Tibial nerve (tissue), 4 donors: Measurements from ENCODE around the gene ATP1B1. TPM values are rescaled to one million over a fixed set of nuclear protein-coding genes. Genes with fewer than 3 reads are reported as not detected.
A peak's percentile ranks its signal among the peaks of the same experiment; 100 is the strongest.

Experiments
- DNase-seq, 2 donors: peaks; one replicate each; pipeline ENCODE4 v3.0.0-alpha.2; 2019; ENCODE audit warnings: low spot score in 2 of 2
- H3K27ac ChIP-seq, 4 donors: fragments of 200-600 bp; sonication (generic) in 3 of 4; one replicate each; pipeline ENCODE4 v1.5.1; 2017 to 2019; ENCODE audit warnings: mild to moderate bottlenecking in 1 of 4
- H3K27me3 ChIP-seq, 2 donors: fragments of 200-600 bp; sonication (generic) in 1 of 2; one replicate each; pipeline versions ENCODE4 v1.5.1 to v1.6.0; 2017 to 2019
- H3K36me3 ChIP-seq, 3 donors: fragments of 200-600 bp; sonication (generic); one replicate each; pipeline ENCODE4 v1.5.1; 2018 to 2019
- H3K4me1 ChIP-seq, 4 donors: fragments of 200-600 bp; sonication (generic) in 3 of 4; one replicate each; pipeline ENCODE4 v1.5.1; 2017 to 2019
- H3K4me3 ChIP-seq, 4 donors: fragments of 200-600 bp; sonication (generic) in 3 of 4; one replicate each; pipeline ENCODE4 v1.5.1; 2017 to 2019; ENCODE audit warnings: mild to moderate bottlenecking in 1 of 4, moderate library complexity in 1 of 4
- H3K9me3 ChIP-seq, 4 donors: fragments of 200-600 bp; sonication (generic) in 3 of 4; one replicate each; pipeline ENCODE4 v1.5.1; 2017 to 2019
- CTCF ChIP-seq, 5 experiments: fragments of 200-600 bp in 3 of 5; fragments of 450-650 bp in 2 of 5; sonication (generic) in 3 of 5; IDR thresholded peaks; one replicate each; pipeline ENCODE4 v1.5.1; 2016 to 2019; ENCODE audit warnings: antibody characterized with exemption in 5 of 5, mild to moderate bottlenecking in 3 of 5, moderate library complexity in 2 of 5
- EP300 ChIP-seq, 2 donors: sonication (generic); formaldehyde crosslinking; IDR thresholded peaks; one replicate each; pipeline ENCODE4 v1.6.1; 2017; ENCODE audit warnings: antibody characterized with exemption in 2 of 2, mild to moderate bottlenecking in 1 of 2
- POLR2A ChIP-seq, 2 donors: fragments of 450-650 bp; IDR thresholded peaks; one replicate each; pipeline ENCODE4 v1.6.1; 2017; ENCODE audit warnings: antibody characterized with exemption in 2 of 2, mild to moderate bottlenecking in 2 of 2, moderate library complexity in 2 of 2
- WGBS, 2 donors: methylation state at CpG; one replicate each; pipeline ENCODE4 v1.1.5; 2018; 5-methylcytosine and 5-hydroxymethylcytosine counted together
- total RNA-seq, 4 donors: library from RNA; depleted of rRNA; stranded (reverse); fragments of >200 nt; gene quantifications; one replicate each; pipeline ENCODE4 v1.1.0, GENCODE V29; 2016

The ATP1B1 gene
- total RNA-seq, 4 donors from 2014 or later: 6.0 to 21.9 (median 12.2) TPM

DNA sequence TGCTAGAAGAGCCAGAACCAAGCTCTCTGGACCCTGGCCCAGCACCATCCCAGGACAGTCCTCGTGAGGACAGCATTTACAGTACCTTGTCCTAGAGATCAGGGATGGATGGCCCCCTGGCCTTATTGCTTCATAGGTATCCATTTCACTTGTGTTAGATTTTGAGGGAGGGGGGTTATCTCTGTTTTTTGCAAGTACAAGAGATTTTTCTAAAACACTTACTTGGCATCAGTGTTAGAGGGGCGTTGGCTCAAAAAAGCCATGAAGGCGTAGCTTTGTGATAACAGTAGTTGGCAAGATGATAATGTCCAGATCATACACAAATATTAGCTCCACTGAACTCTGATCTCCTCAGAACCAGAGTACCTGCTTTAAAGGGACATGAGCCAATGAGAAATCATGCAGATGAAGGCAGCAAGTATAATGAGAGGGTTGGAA is 5.8 kb upstream of the ATP1B1 start:
- H3K4me1 ChIP-seq: peaks cover 0 to 25% (median 8%) of the 10 kb centered on the region in 4 donors
- DNase-seq: no peak
- H3K27ac ChIP-seq: no peak overlapping the region
- no peaks in the 10 kb centered on the region for H3K36me3 ChIP-seq
- TF ChIP-seq EP300 (IDR thresholded peaks at IDR 0.05) (no peak), CTCF (IDR thresholded peaks at IDR 0.05) (no peak), POLR2A (IDR thresholded peaks at IDR 0.05) (no peak)
- WGBS, 2 donors: 78 to 86% methylated on average over 3 of the region's 3 CpGs
- no peak overlapping the region for H3K4me3 ChIP-seq
- H3K27me3 ChIP-seq: no peaks in the 10 kb centered on the region
- H3K9me3 ChIP-seq: no peaks in the 10 kb centered on the region

DNA sequence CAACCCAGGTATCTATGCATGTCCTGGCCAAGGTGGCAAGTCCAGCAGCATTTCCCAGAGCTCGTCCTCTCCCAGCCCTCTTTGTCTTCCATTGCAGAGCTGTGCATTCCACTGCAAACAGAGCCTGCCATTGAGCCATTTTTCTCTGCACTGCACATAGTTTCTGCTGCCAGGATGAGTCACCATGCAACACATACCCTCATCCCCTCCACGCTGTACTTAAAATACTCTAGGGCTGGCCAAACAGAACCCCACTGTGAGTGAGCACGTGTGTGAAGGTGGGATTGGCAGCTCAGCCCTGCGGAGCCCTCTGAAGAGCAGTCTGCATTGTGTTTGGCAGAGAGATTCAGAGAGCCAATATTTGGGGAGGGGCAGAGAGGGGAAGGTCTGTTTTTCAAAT is 3.9 kb upstream of the ATP1B1 start:
- Histone ChIP-seq H3K9me3 (no peaks in the 10 kb centered on the region), H3K4me1 (peaks cover 0 to 35% (median 11%) of the 10 kb centered on the region in 4 donors), H3K36me3 (no peaks in the 10 kb centered on the region), H3K27ac (peak overlapping the region in 3 of 4 donors; percentile 57 to 70 (median 63)), H3K27me3 (no peaks in the 10 kb centered on the region), H3K4me3 (no peak overlapping the region)
- no peak for DNase-seq
- 23 to 34% methylated on average over 4 of the region's 4 CpGs for WGBS, 2 donors
- TF ChIP-seq CTCF (IDR thresholded peaks at IDR 0.05) (no peak), POLR2A (IDR thresholded peaks at IDR 0.05) (no peak), EP300 (IDR thresholded peaks at IDR 0.05) (peak in 1 of 2 donors; percentile 45)

DNA sequence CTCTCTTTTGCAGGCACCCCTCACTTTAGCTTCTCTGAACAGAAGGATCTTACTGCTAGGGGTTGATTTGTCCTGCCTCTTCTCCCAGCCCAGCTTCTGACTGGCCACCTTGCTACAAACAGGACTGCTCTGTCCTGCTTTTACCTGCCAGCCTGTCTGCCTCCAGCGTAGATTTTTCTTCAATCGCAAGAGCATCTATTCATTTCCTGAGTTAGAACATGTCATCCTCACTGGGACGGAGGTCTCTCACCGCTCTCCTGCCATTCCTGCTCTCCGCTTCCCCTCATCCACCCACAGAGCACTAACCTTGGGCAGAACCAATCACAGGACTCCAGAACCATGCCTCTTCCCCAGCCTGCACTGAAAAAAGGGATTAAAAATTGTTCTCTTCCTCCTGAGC is 3.5 kb upstream of the ATP1B1 start:
- H3K36me3 ChIP-seq: no peaks in the 10 kb centered on the region
- no peak for TF ChIP-seq EP300 (IDR thresholded peaks at IDR 0.05)
- TF ChIP-seq CTCF (IDR thresholded peaks at IDR 0.05): no peak
- no peak for TF ChIP-seq POLR2A (IDR thresholded peaks at IDR 0.05)
- no peaks in the 10 kb centered on the region for H3K27me3 ChIP-seq
- no peak for DNase-seq
- H3K27ac ChIP-seq: peak overlapping the region in 3 of 4 donors; percentile 57 to 70 (median 63)
- peaks cover 0 to 39% (median 11%) of the 10 kb centered on the region in 4 donors for H3K4me1 ChIP-seq
- no peaks in the 10 kb centered on the region for H3K9me3 ChIP-seq
- 73 to 84% methylated on average over 5 of the region's 5 CpGs for WGBS, 2 donors
- no peak overlapping the region for H3K4me3 ChIP-seq

DNA sequence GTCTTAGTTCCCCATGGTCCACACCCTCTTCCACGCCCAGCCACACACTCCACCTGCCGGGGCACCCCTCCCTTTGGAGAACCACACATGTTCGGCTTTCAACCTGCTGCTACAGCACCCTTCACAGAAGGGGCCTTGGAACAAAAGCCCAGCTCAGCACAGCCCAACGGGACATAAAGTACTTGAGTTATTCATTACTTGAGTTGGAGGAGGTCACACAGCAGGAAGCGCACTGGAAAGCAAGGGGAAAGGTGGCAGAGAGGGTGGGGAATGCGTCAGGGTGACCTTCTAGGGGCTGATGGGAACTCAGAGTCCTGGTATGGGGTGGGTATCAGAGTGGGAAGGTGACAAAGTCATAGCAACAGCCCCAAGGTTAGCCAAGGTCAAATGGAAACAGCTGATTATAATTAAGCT is 3.0 kb upstream of the ATP1B1 start:
- H3K9me3 ChIP-seq: no peaks in the 10 kb centered on the region
- H3K27me3 ChIP-seq: no peaks in the 10 kb centered on the region
- peak overlapping the region in 3 of 4 donors; percentile 57 to 70 (median 63) for H3K27ac ChIP-seq
- 50 to 51% methylated on average over 6 of the region's 6 CpGs for WGBS, 2 donors
- H3K4me1 ChIP-seq: peaks cover 0 to 44% (median 11%) of the 10 kb centered on the region in 4 donors
- TF ChIP-seq EP300 (IDR thresholded peaks at IDR 0.05): no peak
- no peak for TF ChIP-seq POLR2A (IDR thresholded peaks at IDR 0.05)
- no peak for TF ChIP-seq CTCF (IDR thresholded peaks at IDR 0.05)
- DNase-seq: no peak
- no peak overlapping the region for H3K4me3 ChIP-seq
- no peaks in the 10 kb centered on the region for H3K36me3 ChIP-seq

GRCh38 chr1:169105087-169105433 is 1.4 kb upstream of the ATP1B1 start:
- H3K27me3 ChIP-seq: no peaks in the 10 kb centered on the region
- no peak for TF ChIP-seq CTCF (IDR thresholded peaks at IDR 0.05)
- TF ChIP-seq POLR2A (IDR thresholded peaks at IDR 0.05): no peak
- no peak for TF ChIP-seq EP300 (IDR thresholded peaks at IDR 0.05)
- 63 to 67% methylated on average over 6 of the region's 6 CpGs for WGBS, 2 donors
- peak overlapping the region in 3 of 4 donors; percentile 82 to 87 (median 87) for H3K27ac ChIP-seq
- H3K4me1 ChIP-seq: peaks cover 0 to 59% (median 14%) of the 10 kb centered on the region in 4 donors
- no peaks in the 10 kb centered on the region for H3K9me3 ChIP-seq
- H3K36me3 ChIP-seq: no peaks in the 10 kb centered on the region
- DNase-seq: no peak
- peak overlapping the region in 2 of 4 donors; percentile 74 to 78 for H3K4me3 ChIP-seq
